ENCODE results near the gene SELP. TPM values are rescaled to one million over a fixed set of nuclear protein-coding genes. Genes with fewer than 3 reads are reported as not detected.
A peak's percentile ranks its signal among the peaks of the same experiment; 100 is the strongest.

The SELP gene
- total RNA-seq, 2 donors from 2014 or later: 1.6 to 2.9 TPM

DNA sequence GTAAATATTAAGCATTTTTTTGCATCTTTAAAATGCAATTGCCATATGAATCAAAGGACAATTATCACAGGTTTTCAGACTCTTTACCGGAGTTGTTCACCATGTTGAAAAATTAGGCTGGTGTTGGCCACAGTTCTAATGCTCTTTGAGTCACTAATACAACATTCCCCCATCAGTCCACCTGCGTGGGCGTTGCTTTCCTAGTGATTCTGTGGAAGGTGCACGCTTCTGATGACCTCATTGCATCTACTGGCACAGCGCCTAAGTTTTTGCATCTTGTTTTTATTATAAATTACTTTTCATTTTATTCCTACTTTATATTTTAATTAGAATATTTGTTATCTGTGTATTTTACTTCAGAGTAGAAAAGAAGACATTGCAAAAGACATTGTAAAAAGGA lies 39.0 kb downstream of the SELP start:
- no peak for ATAC-seq
- Histone ChIP-seq H3K27ac (no peak overlapping the region), H3K36me3 (replicated peaks in 1 of 2; ENCODE audit: insufficient read depth in 1 of 2, low read depth in 2 of 2) (no peaks in the 10 kb centered on the region), H3K4me1 (peaks cover 9% of the 10 kb centered on the region), H3K9me3 (no peaks in the 10 kb centered on the region), H3K4me3 (no peak overlapping the region), H3K27me3 (no peaks in the 10 kb centered on the region)
- 64 to 70% methylated on average over 5 of the region's 5 CpGs for WGBS, 2 donors
- DNase-seq: no peak
- no peak for TF ChIP-seq POLR2A (IDR thresholded peaks at IDR 0.05)
- TF ChIP-seq, protein P1, sequence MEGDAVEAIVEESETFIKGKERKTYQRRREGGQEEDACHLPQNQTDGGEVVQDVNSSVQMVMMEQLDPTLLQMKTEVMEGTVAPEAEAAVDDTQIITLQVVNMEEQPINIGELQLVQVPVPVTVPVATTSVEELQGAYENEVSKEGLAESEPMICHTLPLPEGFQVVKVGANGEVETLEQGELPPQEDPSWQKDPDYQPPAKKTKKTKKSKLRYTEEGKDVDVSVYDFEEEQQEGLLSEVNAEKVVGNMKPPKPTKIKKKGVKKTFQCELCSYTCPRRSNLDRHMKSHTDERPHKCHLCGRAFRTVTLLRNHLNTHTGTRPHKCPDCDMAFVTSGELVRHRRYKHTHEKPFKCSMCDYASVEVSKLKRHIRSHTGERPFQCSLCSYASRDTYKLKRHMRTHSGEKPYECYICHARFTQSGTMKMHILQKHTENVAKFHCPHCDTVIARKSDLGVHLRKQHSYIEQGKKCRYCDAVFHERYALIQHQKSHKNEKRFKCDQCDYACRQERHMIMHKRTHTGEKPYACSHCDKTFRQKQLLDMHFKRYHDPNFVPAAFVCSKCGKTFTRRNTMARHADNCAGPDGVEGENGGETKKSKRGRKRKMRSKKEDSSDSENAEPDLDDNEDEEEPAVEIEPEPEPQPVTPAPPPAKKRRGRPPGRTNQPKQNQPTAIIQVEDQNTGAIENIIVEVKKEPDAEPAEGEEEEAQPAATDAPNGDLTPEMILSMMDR (IDR thresholded peaks at IDR 0.05): no peak
- intact Hi-C loops (cut with DNase I): no loop called here

DNA sequence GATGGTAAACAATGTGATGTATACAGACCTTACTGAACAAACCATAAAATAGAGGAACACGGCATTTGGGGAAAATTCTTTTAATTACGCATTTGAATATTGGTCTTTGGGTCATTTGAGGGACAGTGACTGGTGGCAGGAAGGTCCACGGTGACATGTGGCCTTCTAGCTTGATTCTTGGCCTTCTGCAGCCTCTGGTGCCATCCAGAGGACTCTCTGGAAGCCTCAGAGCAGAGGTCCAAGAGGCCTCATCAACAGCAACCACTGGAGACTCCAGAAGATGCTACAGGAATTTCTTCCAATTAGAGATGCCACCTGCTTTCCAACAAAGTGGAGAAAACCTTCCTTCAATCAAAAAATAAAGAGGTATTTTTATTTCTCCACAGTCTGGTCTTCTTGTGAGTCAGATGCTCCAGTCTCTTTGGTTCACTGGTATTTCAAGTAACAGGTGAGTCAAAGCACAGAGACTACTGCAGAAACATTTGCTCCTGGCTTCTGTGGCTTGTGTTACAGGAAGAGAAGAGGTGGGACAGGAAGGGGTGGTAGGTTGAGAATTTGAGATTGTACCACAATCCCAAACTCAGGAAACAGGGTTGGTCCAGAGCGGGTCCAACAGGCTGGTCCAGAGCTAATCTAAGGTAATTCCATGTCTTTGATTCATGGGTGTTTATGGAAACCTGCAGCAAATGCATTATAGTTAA lies 41.0 kb downstream of the SELP start:
- no peak overlapping the region for H3K27ac ChIP-seq
- peaks cover 9% of the 10 kb centered on the region for H3K4me1 ChIP-seq
- 66 to 68% methylated on average over 4 of the region's 4 CpGs for WGBS, 2 donors
- no peaks in the 10 kb centered on the region for H3K27me3 ChIP-seq
- no peaks in the 10 kb centered on the region for H3K36me3 ChIP-seq (replicated peaks in 1 of 2; ENCODE audit: insufficient read depth in 1 of 2, low read depth in 2 of 2)
- no peaks in the 10 kb centered on the region for H3K9me3 ChIP-seq
- intact Hi-C loops (cut with DNase I): no loop called here
- TF ChIP-seq, protein P1 (IDR thresholded peaks at IDR 0.05): no peak
- TF ChIP-seq POLR2A (IDR thresholded peaks at IDR 0.05): no peak
- DNase-seq (no peak), ATAC-seq (no peak)
- no peak overlapping the region for H3K4me3 ChIP-seq

DNA sequence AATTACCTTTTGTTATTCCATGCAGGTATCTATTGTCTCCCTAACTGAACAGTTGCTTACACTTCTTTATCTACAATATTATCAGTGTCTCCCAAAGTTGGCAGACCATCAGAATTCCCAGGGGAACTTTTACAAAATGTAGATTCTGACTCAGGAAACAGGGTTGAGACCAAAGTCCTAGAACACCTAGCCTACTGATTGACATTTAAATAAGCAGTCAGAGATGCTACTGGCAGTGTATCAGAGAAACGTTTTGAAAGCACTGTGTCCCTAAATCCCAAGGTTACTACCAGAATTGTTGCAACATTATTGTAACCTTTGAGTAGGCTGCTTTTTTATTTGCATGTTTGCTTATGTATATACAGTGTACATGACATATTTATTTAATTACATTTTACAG lies 41.8 kb downstream of the SELP start:
- no peak for DNase-seq
- Histone ChIP-seq H3K36me3 (replicated peaks in 1 of 2; ENCODE audit: insufficient read depth in 1 of 2, low read depth in 2 of 2) (no peaks in the 10 kb centered on the region), H3K27me3 (no peaks in the 10 kb centered on the region), H3K27ac (no peak overlapping the region), H3K9me3 (no peaks in the 10 kb centered on the region), H3K4me3 (no peak overlapping the region), H3K4me1 (peaks cover 9% of the 10 kb centered on the region)
- WGBS, 2 donors: 11 to 29% methylated on average over 1 of the region's 1 CpG
- TF ChIP-seq, protein P1 (IDR thresholded peaks at IDR 0.05): no peak
- no peak for TF ChIP-seq POLR2A (IDR thresholded peaks at IDR 0.05)
- intact Hi-C loops (cut with DNase I): no loop called here
- no peak for ATAC-seq

DNA sequence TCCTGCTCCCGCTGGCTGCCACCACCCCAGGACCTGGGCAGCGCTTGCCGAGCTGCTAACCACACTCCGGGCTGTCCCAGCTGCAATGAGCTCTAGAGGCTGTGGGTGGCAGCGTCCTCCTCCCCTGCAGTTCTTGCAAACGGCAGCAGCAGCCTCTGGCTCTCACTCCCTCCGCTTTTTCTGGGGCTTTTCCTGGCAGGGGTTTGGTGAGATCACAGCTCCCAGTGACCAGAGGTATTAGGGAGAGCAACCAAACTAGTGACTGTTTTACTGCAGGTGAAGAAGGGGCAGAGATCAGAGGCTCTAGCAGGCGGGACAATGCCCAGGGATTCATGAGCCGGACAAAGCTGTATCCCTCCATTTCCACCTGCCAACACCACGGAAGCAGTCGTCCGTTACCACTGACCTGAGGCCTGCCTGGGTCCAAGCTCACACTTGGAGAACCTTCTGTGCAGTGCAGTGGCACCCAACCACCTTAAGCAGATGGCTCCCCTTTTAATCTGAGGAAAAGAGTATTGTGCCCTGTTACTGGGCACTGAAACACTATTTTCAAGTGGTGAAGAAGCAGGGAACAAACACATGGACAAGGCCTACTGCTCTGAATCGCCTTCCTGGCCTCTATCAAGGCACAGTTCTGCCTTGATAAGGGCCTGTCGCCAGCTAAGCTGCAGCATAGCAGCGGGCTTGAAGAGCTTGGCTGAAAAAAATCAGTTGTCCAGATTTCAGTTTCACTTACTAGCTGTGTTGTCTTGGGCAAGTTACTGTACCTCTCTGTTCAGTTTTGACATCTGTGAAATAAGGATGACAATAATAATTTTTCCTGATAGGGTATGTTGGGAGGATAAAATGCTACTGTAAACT lies 43.3 kb downstream of the SELP start, which contains the start of gene F5:
Gene F5 (minus strand): TSS at position 87 of the 861 bp plus-strand sequence. CDS start 95 bp downstream, outside the sequence.
- Histone ChIP-seq H3K9me3 (no peaks in the 10 kb centered on the region), H3K27ac (peak within 1 kb of the TSS in 2 of 4 donors; percentile 3 to 25), H3K4me3 (no peak within 1 kb of the TSS), H3K36me3 (replicated peaks in 1 of 2; ENCODE audit: insufficient read depth in 1 of 2, low read depth in 2 of 2) (no peaks in the 10 kb centered on the region), H3K27me3 (no peaks in the 10 kb centered on the region), H3K4me1 (peaks cover 9% of the 10 kb centered on the region)
- intact Hi-C loops (cut with DNase I): no loop called here
- DNase-seq (peak; percentile 69 to 84 (median 84)), ATAC-seq (peak; percentile 99)
- 16 to 24% methylated on average over 15 of the region's 15 CpGs for WGBS, 2 donors
- peak in 1 of 3 donors; percentile 18 for TF ChIP-seq POLR2A (IDR thresholded peaks at IDR 0.05)
- TF ChIP-seq, protein P1 (IDR thresholded peaks at IDR 0.05): peak; percentile 34 to 69 (median 61)
